Activated T-cell treated with anti-CD3 and anti-CD28 coated beads, Interleukin-2, amount 50 U/mL, for 4 hours (primary cell): ENCODE results near the gene KCTD18. TPM values are rescaled to one million over a fixed set of nuclear protein-coding genes. Genes with fewer than 3 reads are reported as not detected.
A peak's percentile ranks its signal among the peaks of the same experiment; 100 is the strongest.

ENCODE experiments used
- ATAC-seq, 2 donors: fragments of 200-7000 bp; cut with Tn5 transposase; one replicate each; pipeline ENCODE4 v1.10.0; 2021
- DNase-seq: peaks from one replicate; pipeline ENCODE4 v3.0.0-alpha.2; 2020
- H3K27me3 Mint-ChIP-seq: one replicate; pipeline ENCODE4 v1.8.0; 2021; ENCODE audit warnings: low read depth, mixed read lengths
- H3K36me3 Mint-ChIP-seq: one replicate; pipeline ENCODE4 v1.8.0; 2022; ENCODE audit warnings: mixed read lengths; ENCODE audit not compliant: insufficient read depth
- H3K4me1 Mint-ChIP-seq: one replicate; pipeline ENCODE4 v1.8.0; 2021; ENCODE audit warnings: low read depth, mixed read lengths
- H3K4me3 Mint-ChIP-seq: one replicate; pipeline ENCODE4 v1.8.0; 2021; ENCODE audit warnings: mild to moderate bottlenecking, moderate library complexity, mixed read lengths
- H3K9me3 Mint-ChIP-seq: one replicate; pipeline ENCODE4 v1.8.0; 2021; ENCODE audit warnings: mixed read lengths
- total RNA-seq, 3 donors: library from RNA; stranded (reverse); gene quantifications; one replicate each; pipeline ENCODE4 v1.2.1, GENCODE V29; 2021

KCTD18 gene
- total RNA-seq, 3 donors from 2014 or later: 11.7 to 12.9 (median 12.7) TPM

- peaks cover 25% of the 10 kb centered on the region for H3K4me1 Mint-ChIP-seq
- DNase-seq: no peak
- no peak for ATAC-seq
- H3K27me3 Mint-ChIP-seq: no peaks in the 10 kb centered on the region
- H3K4me3 Mint-ChIP-seq: no peak overlapping the region
- no peaks in the 10 kb centered on the region for H3K36me3 Mint-ChIP-seq
- no peaks in the 10 kb centered on the region for H3K9me3 Mint-ChIP-seq
Measured at GRCh38 chr2:200472853-200473464, 36.9 kb downstream of the KCTD18 start.

- H3K27me3 Mint-ChIP-seq: no peaks in the 10 kb centered on the region
- no peaks in the 10 kb centered on the region for H3K36me3 Mint-ChIP-seq
- peaks cover 33% of the 10 kb centered on the region for H3K4me1 Mint-ChIP-seq
- DNase-seq: no peak
- ATAC-seq: no peak
- no peaks in the 10 kb centered on the region for H3K9me3 Mint-ChIP-seq
- H3K4me3 Mint-ChIP-seq: no peak overlapping the region
Measured at GRCh38 chr2:200471928-200472645, 37.8 kb downstream of the KCTD18 start.

- peak; percentile 24 for DNase-seq
- H3K36me3 Mint-ChIP-seq: no peaks in the 10 kb centered on the region
- no peaks in the 10 kb centered on the region for H3K27me3 Mint-ChIP-seq
- peak; percentile 8 to 21 for ATAC-seq
- H3K9me3 Mint-ChIP-seq: no peaks in the 10 kb centered on the region
- H3K4me3 Mint-ChIP-seq: no peak overlapping the region
- peaks cover 40% of the 10 kb centered on the region for H3K4me1 Mint-ChIP-seq
Measured at GRCh38 chr2:200471324-200471848, 38.5 kb downstream of the KCTD18 start.

- Mint-ChIP-seq H3K4me3 (no peak overlapping the region), H3K9me3 (no peaks in the 10 kb centered on the region), H3K36me3 (no peaks in the 10 kb centered on the region), H3K4me1 (peaks cover 51% of the 10 kb centered on the region), H3K27me3 (no peaks in the 10 kb centered on the region)
- ATAC-seq (no peak), DNase-seq (no peak)
Measured at GRCh38 chr2:200470230-200470629, 39.6 kb downstream of the KCTD18 start.

GRCh38 chr2:200469708-200470211 is 40.1 kb downstream of the KCTD18 start:
- Mint-ChIP-seq H3K27me3 (no peaks in the 10 kb centered on the region), H3K4me1 (peaks cover 55% of the 10 kb centered on the region), H3K9me3 (no peaks in the 10 kb centered on the region), H3K4me3 (no peak overlapping the region), H3K36me3 (no peaks in the 10 kb centered on the region)
- ATAC-seq (no peak), DNase-seq (no peak)

- Mint-ChIP-seq H3K36me3 (no peaks in the 10 kb centered on the region), H3K4me3 (peak overlapping the region; percentile 73), H3K4me1 (peaks cover 62% of the 10 kb centered on the region), H3K27me3 (no peaks in the 10 kb centered on the region), H3K9me3 (no peaks in the 10 kb centered on the region)
- DNase-seq (no peak), ATAC-seq (no peak)
Measured at GRCh38 chr2:200467806-200468681, 41.8 kb downstream of the KCTD18 start.

GRCh38 chr2:200466425-200467418 is 43.1 kb downstream of the KCTD18 start:
- DNase-seq (peak; percentile 32), ATAC-seq (peak; percentile 92 to 94)
- Mint-ChIP-seq H3K27me3 (no peaks in the 10 kb centered on the region), H3K4me1 (peaks cover 65% of the 10 kb centered on the region), H3K4me3 (peak overlapping the region; percentile 73), H3K9me3 (no peaks in the 10 kb centered on the region), H3K36me3 (no peaks in the 10 kb centered on the region)

- H3K4me1 Mint-ChIP-seq: peaks cover 48% of the 10 kb centered on the region
- no peaks in the 10 kb centered on the region for H3K9me3 Mint-ChIP-seq
Measured at GRCh38 chr2:200463452-200463851, 46.4 kb downstream of the KCTD18 start.

GRCh38 chr2:200461846-200462710 is 47.8 kb downstream of the KCTD18 start:
- Mint-ChIP-seq H3K9me3 (no peaks in the 10 kb centered on the region), H3K4me3 (no peak overlapping the region), H3K27me3 (no peaks in the 10 kb centered on the region), H3K36me3 (no peaks in the 10 kb centered on the region), H3K4me1 (peaks cover 34% of the 10 kb centered on the region)
- ATAC-seq (no peak), DNase-seq (no peak)

More at GRCh38 chr2:200463452-200463851, 46.4 kb downstream of the KCTD18 start:
- Mint-ChIP-seq H3K27me3 (no peaks in the 10 kb centered on the region), H3K36me3 (no peaks in the 10 kb centered on the region), H3K4me3 (no peak overlapping the region)
- DNase-seq: no peak
- no peak for ATAC-seq

- ATAC-seq: no peak
- Mint-ChIP-seq H3K36me3 (peaks cover 2% of the 10 kb centered on the region), H3K9me3 (no peaks in the 10 kb centered on the region), H3K27me3 (no peaks in the 10 kb centered on the region), H3K4me1 (peaks cover 34% of the 10 kb centered on the region), H3K4me3 (no peak overlapping the region)
- DNase-seq: no peak
Measured at GRCh38 chr2:200459101-200459500, 50.8 kb downstream of the KCTD18 start.

GRCh38 chr2:200456567-200456966 is 53.3 kb downstream of the KCTD18 start:
- Mint-ChIP-seq H3K9me3 (no peaks in the 10 kb centered on the region), H3K27me3 (no peaks in the 10 kb centered on the region), H3K4me1 (peaks cover 25% of the 10 kb centered on the region), H3K4me3 (no peak overlapping the region), H3K36me3 (peaks cover 2% of the 10 kb centered on the region)
- DNase-seq (no peak), ATAC-seq (no peak)

- Mint-ChIP-seq H3K4me1 (peaks cover 24% of the 10 kb centered on the region), H3K36me3 (peaks cover 2% of the 10 kb centered on the region), H3K27me3 (no peaks in the 10 kb centered on the region), H3K9me3 (no peaks in the 10 kb centered on the region), H3K4me3 (no peak overlapping the region)
- peak; percentile 20 to 42 for ATAC-seq
- no peak for DNase-seq
Measured at GRCh38 chr2:200455958-200456421, 53.9 kb downstream of the KCTD18 start.
